Measurements from ENCODE around the gene MAPKBP1.
"Not testable (repeated sequence)": the region's sequence is repeated elsewhere in the genome, so short reads cannot be mapped to it uniquely, and the experiment has no call there.

Gene MAPKBP1

DNA sequence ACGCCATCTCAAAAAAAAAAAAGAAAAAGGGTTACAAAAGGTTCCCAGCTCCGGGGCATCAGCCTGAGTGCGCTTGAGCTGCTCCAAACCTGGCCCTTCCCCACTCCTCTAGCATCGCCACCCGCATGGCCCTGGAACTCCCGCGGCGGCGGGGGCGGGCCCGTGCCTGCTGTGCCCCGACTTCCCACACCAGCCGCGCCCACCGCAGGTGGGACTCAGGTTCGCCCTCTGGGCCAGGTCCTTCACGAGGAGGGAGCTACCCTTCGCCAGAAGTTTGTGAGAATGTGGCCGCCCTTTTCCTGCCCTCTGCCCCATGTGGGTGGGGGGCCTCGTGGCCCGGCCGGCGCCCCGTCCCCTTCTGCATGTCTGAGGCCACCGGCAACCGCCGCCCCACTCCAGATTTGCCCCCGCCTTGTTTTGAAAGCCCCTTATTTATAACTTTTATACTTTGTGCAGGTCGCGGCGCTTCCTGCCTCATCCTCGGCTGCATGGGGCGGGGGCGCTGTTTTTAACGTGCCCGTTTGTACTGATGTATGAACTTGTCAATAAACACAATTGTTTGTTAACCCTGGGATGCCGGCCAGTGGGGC is 53.1 kb downstream of the MAPKBP1 start:
- DNase-seq: no peak

DNA sequence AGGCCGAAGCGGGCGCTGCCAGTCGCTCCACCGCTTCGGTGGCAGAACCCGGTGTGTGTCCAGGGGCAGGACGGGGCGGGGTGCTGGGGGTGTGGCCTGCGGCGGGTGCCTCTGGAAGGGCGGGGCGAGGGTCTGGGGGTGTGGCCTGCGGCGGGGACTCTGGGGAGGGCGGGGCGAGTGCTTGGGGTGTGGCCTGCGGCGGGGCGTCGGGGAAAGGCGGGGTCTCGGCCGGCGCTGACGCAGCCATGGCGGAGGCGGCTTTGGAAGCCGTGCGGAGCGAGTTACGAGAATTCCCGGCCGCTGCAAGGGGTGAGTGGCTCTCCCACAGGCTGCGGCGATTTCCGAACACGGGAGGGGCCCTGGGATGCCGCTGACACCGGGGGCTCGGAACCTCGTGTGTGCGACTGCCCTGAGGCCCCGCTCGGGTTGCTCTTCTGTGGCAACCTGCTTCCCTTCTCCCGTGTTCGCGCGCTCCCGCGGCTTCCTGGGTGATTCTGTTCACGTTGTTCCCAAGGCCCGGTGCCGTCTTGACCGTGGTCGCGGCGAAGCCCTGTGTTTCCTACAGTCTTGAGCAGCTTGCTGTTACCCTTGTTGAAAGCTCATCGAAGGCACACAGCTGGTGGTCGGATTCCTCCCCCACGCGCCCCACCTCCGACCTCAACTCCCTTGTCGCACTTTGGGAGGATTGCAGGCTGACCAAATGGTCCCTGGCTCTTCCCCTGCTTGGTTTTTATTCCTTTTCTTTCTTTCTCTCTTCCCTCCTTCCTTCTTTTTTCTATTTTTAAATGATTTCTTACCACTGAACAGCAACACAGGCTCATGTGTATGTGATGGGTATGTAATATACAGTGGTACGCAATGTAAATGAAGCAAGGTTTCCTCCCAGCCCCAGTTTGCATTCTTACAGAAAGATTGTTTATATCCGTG is 53.9 kb downstream of the MAPKBP1 start, which contains the start of gene JMJD7:
Gene JMJD7 (plus strand): TSS at position 213 of the 927 bp plus-strand sequence. CDS start 33 bp downstream, at position 246.
- peak; percentile 30 for DNase-seq

DNA sequence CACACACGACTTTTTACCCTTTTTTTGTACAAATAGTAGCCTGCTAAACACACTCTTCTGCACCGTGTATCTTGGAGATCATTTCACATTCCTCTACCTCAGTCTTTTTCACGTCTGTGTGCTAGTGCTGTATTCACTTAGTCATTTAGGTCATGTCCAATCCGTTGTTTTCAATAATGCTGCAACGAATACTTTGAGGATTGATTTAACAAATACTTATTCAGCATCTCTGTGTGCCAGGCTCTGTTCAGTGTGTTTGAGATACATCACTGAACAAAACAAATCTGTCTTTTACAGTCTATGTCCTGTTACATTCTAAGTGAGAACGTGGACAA is 54.5 kb downstream of the MAPKBP1 start:
- DNase-seq: no peak

DNA sequence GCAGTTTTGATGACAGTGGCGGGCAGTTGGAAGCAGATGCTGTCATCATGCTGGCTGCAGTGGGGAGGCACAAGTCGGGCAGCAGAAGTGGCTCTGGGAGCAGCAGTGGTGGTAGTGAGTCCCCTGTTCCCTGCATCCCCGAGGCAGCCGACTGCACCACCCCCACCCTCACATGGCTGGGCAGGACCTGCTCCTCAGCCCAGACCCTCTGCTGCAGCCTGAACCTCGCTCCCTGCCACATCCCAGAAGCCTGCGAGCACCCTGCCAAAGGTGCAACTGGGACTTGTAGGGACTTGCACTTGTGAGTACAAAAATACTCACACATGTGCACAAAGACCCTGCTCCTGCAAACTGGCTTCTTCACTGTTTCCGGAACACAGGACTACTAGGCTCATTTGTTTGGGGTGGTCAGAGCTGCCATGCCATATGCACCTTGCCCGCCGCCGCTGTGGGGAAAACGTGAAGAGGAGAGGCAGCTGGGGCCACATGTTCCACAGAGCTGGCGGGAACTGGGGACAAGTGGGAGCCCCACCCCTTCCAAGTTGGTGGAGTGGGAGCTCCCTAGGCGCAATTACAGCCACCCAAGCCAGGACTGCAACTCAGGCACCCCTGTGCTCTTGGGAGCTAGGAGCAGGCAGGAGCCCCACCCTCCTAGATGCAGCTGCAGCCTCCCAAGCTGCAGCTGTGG is 55.8 kb downstream of the MAPKBP1 start:
- no peak for DNase-seq

DNA sequence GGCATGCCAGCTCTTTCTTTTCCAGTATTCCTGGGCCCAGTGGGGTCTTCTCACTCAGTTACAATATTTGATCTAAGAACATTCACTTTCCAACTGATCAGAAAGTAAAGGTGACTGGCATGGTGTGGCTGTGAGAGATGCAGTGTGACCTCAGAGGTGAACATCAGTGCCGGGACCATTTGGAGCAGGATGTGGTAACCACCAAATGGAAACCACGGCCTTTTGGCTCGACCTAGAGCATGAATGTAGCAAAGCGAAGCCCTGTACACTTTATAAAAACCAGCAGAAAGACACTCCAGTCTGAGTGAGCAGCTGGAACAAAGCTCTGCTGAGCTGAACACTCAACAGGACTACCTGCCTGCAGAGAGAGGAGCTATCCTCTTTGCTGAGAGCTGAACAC is 57.0 kb downstream of the MAPKBP1 start:
- DNase-seq: not testable (repeated sequence)

DNA sequence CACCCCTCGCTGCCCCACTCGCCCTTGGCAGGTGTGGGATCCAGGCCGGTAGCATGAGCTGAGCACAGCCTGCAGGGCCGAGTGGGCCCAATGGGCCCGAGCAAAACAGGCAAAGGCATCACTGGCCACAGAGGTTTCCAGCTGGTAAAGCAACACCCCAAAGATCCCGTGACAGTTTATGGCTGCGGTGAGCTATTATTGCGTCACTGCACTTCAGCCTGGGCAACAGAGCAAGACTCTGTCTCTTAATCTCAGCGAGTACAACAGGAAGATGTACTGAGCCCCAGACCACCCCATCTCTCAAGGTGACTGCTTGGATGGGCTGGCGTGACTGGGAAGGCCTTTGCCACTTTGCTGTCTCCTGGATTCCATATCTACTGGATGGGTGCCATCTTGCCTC is 57.9 kb downstream of the MAPKBP1 start:
- DNase-seq: no peak

DNA sequence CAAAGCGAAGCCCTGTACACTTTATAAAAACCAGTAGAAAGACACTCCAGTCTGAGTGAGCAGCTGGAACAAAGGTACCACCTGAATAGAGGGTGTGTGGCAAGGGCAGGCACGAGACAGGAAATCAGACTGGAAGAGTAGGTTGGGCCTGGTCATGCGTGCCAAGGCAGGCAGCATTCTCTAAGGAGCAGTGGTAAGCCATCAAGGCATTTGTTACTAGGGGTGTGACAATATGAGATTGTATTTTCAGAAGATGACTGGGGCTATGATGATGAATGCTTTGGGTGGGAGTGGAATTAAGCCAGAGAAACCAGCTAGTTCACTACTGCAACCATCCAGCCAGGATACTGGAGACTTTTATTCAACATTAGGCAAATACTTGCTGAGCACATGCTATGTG is 58.6 kb downstream of the MAPKBP1 start:
- DNase-seq: no peak

GRCh38 chr15:41834096-41834495 is 59.8 kb downstream of the MAPKBP1 start:
- no peak for DNase-seq

- no peak for DNase-seq
These were observed 61.8 kb downstream of the MAPKBP1 start for GRCh38 chr15:41836073-41836472.

DNA sequence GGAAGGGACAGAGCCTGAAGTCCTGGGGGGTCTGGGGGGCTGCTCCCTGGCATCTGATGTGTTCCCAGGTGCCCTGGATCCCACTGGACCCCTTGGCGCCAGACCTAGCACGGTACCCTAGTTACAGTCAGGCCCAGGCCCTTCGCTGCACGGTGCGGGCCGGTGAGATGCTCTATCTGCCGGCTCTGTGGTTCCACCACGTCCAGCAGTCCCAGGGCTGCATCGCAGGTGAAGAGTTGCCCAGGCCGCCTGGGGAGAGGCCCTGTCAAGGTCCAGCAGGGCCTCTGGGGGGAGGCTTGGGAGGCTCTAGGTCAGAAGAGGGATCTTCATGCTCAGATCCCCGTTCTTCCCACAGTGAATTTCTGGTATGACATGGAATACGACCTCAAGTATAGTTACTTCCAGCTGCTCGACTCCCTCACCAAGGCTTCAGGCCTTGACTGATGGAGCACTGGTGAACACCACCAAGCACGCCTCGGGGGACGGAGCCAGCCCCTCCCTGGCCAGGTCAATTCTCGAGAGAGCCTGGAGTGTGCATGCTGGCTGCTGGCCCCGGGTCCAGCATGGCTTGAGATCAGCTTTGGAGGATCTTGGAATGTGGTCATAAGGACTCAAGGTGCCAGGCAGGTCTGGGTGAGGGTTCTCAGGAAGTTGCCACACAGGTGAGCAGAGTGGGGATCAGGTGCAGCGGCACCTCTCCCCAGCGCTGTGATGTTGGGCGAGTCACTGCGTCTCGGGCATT is 62.6 kb downstream of the MAPKBP1 start:
- DNase-seq: no peak

DNA sequence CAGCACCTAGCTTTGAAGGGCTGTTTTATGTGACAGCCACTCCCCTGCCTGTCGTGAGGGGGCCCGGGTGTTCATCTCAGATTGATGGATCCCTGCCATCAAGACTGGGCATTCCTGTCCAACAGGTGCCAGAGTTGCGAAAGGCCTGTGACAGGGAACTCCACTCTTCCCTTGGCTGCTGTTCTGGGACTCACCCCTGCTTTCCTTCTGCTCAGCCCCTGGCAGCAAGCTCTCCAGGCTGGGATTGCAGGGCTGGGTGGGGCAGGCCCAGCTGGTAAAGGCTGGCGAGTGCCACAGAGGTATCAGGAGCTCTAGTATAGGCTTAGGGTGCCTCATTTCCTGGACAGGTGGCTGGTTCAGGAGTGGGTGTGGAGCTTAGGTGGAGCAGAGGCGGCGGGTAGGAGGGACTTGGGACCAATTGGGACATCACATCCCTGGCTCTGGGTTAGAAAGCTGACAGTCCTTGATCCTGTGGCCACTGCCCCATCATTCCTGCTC is 64.2 kb downstream of the MAPKBP1 start, which contains the start of gene PLA2G4B:
Gene PLA2G4B (plus strand): TSS at position 448 of the 498 bp plus-strand sequence. CDS start 67 bp downstream, outside the sequence.
- no peak for DNase-seq

GRCh38 chr15:41839781-41840491 is 65.7 kb downstream of the MAPKBP1 start:
- no peak for DNase-seq

- DNase-seq: no peak
These were observed 66.4 kb downstream of the MAPKBP1 start for GRCh38 chr15:41840673-41841072.

DNA sequence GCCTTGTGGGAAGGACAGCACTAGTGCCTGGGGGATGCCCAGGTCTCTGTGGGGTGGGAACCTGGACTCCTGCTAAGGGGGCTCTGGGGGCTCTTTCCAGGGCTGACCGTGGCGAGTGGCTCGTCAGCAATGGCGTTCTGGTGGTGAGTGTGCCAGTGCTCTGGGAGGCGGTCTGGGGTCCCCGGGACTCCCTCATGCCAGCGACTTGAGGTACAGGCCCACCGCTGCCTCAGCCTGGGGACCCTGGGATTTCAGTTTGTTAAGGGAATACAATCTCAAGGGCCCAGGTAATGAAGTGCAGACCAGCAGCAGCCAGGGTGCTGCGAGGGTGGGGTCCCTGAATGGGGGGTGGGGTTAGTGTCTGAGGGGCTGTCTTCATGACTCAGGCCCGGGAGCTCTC is 66.8 kb downstream of the MAPKBP1 start:
- DNase-seq: no peak

DNA sequence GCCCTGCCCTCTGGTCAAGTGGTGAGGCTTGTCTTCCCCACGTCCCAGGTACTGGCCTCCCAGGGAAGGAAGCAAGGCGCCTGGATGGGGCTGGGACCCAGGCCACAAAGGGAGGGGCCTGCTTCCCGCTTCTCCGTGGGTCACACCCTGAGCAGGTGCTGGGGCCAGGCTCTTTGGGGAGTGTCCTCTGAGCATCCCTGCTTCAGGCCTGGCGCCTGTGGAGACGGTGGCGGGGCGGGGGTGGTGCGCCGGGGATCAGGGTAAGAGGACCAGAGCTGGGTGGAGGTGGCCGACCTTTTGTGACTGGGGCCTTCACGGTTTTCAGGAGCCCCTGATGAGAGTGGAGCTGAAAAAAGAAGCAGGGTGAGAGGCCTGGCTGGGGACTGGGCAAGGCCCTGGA is 67.9 kb downstream of the MAPKBP1 start:
- DNase-seq: no peak

- DNase-seq: no peak
These were observed 69.3 kb downstream of the MAPKBP1 start for GRCh38 chr15:41843571-41843970.

GRCh38 chr15:41844814-41845213 is 70.5 kb downstream of the MAPKBP1 start:
- no peak for DNase-seq

DNA sequence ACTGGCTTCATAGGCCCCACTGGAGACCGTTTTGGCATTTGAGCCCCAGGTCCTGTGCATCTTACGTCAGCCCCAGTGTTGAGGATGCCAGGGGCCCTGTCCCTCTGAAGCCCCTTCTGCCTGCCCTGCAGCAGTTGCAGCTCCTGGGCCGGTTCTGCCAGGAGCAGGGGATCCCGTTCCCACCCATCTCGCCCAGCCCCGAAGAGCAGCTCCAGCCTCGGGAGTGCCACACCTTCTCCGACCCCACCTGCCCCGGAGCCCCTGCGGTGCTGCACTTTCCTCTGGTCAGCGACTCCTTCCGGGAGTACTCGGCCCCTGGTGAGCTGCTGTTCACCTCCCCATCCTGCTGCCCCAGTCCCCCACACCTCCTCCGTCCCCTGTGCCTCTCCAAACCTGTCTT is 72.9 kb downstream of the MAPKBP1 start:
- DNase-seq: no peak

GRCh38 chr15:41847981-41848380 is 73.7 kb downstream of the MAPKBP1 start:
- DNase-seq: no peak

GRCh38 chr15:41848631-41849030 is 74.3 kb downstream of the MAPKBP1 start:
- DNase-seq: no peak

DNA sequence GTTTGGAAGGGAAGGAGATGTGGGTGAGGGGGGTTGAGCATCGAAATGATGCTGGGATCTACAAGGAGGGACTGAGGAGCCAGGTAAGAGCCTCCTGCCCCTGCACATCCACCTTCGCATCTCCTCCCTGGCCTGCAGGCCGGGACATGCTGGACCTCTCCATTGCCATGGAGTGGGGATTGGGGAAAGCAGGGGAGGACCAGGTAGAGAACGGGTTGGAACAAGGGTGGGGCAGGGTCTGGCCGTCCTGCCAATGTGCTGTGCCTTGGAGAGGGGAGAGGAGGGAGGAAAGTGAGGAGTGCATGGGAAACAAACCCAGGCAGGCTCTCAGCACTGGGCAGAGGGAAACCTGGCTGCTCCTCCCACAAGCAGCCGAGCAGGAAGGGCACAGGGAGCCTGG is 74.9 kb downstream of the MAPKBP1 start:
- no peak for DNase-seq

GRCh38 chr15:41849861-41850260 is 75.6 kb downstream of the MAPKBP1 start:
- DNase-seq: no peak
